Measurements from ENCODE around the gene DPP3.

- TF ChIP-seq CTCF (IDR thresholded peaks at IDR 0.05; ENCODE audit: low read depth, low read length), result no peak
- TF ChIP-seq POLR2A (IDR thresholded peaks at IDR 0.05; ENCODE audit: extremely low read depth, insufficient read length), result no peak
These were observed 68.8 kb downstream of the DPP3 start for GRCh38 chr11:66548774-66549630.

Measured in NB4 (cell line).